Right atrium auricular region (tissue), 2 donors: ENCODE results near the gene RASIP1. TPM values are rescaled to one million over a fixed set of nuclear protein-coding genes. Genes with fewer than 3 reads are reported as not detected.
A peak's percentile ranks its signal among the peaks of the same experiment; 100 is the strongest.

Experiments
- DNase-seq: peaks from one replicate; pipeline ENCODE4 v3.0.0-alpha.2; 2019; ENCODE audit warnings: low spot score
- H3K27ac ChIP-seq, 2 donors: fragments of 200-600 bp; sonication (generic); 1 replicate in 1 of 2; 2 replicates in 1 of 2; pipeline ENCODE4 v1.5.1; 2016 to 2019
- H3K27me3 ChIP-seq, 2 donors: fragments of 200-600 bp; sonication (generic); one replicate each; pipeline versions ENCODE4 v1.5.1 to v1.6.0; 2017 to 2019
- H3K36me3 ChIP-seq: fragments of 200-600 bp; sonication (generic); one replicate; pipeline ENCODE4 v1.5.1; 2016
- H3K4me1 ChIP-seq, 2 donors: fragments of 200-600 bp; sonication (generic); one replicate each; pipeline versions ENCODE4 v1.5.1 to v1.6.0; 2017 to 2019
- H3K4me3 ChIP-seq, 2 donors: fragments of 200-600 bp; sonication (generic); 1 replicate in 1 of 2; 2 replicates in 1 of 2; pipeline ENCODE4 v1.5.1; 2017 to 2019; ENCODE audit warnings: mild to moderate bottlenecking in 1 of 2, moderate library complexity in 1 of 2
- H3K9me3 ChIP-seq, 2 donors: fragments of 200-600 bp; sonication (generic); one replicate each; pipeline ENCODE4 v1.5.1; 2019
- total RNA-seq, 2 donors: library from RNA; depleted of rRNA; stranded (reverse); fragments of >200 nt; gene quantifications; one replicate each; pipeline ENCODE4 v1.1.0, GENCODE V29; 2016
- TF ChIP-seq, protein P1 (sequence below), 2 donors: fragments of 200-600 bp; sonication (generic); IDR thresholded peaks; one replicate each; pipeline ENCODE4 v1.5.1; 2019; ENCODE audit warnings: antibody characterized with exemption in 2 of 2

Gene RASIP1
- total RNA-seq, 2 donors from 2014 or later = 13.6 to 22.9 TPM

DNA sequence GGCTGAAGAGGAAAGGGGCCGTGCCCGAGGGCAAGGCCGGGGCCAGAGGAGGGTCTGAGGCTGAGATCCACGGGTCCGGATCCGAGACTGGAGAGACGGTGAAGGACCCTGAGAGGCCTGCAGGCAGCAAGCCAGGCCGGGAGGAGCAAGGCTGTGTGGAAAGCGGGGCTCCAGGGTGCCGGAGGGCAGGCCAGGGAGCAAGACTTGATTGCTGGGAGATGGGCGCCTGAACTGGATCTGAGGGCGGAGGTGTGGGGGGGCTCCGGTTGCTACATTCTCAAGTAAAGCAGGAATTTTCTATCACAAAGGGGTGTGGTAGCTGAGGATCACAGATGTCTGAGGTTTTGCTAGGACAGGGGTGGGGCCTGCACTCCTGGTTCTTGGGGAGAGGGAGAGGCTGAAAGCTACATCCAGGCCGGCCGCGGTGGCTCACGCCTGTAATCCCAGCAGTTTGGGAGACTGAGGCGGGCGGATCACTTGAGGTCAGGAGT is 24.7 kb downstream of the RASIP1 start:
- Histone ChIP-seq H3K27me3 (no peaks in the 10 kb centered on the region), H3K36me3 (no peaks in the 10 kb centered on the region), H3K27ac (peak overlapping the region; percentile 86 to 91), H3K4me3 (peak overlapping the region in 1 of 2 donors; percentile 55), H3K4me1 (peaks cover 0 to 67% of the 10 kb centered on the region in 2 donors), H3K9me3 (peaks cover 0 to 4% of the 10 kb centered on the region in 2 donors)
- TF ChIP-seq, protein P1, sequence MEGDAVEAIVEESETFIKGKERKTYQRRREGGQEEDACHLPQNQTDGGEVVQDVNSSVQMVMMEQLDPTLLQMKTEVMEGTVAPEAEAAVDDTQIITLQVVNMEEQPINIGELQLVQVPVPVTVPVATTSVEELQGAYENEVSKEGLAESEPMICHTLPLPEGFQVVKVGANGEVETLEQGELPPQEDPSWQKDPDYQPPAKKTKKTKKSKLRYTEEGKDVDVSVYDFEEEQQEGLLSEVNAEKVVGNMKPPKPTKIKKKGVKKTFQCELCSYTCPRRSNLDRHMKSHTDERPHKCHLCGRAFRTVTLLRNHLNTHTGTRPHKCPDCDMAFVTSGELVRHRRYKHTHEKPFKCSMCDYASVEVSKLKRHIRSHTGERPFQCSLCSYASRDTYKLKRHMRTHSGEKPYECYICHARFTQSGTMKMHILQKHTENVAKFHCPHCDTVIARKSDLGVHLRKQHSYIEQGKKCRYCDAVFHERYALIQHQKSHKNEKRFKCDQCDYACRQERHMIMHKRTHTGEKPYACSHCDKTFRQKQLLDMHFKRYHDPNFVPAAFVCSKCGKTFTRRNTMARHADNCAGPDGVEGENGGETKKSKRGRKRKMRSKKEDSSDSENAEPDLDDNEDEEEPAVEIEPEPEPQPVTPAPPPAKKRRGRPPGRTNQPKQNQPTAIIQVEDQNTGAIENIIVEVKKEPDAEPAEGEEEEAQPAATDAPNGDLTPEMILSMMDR (IDR thresholded peaks at IDR 0.05) = no peak
- no peak for DNase-seq

DNA sequence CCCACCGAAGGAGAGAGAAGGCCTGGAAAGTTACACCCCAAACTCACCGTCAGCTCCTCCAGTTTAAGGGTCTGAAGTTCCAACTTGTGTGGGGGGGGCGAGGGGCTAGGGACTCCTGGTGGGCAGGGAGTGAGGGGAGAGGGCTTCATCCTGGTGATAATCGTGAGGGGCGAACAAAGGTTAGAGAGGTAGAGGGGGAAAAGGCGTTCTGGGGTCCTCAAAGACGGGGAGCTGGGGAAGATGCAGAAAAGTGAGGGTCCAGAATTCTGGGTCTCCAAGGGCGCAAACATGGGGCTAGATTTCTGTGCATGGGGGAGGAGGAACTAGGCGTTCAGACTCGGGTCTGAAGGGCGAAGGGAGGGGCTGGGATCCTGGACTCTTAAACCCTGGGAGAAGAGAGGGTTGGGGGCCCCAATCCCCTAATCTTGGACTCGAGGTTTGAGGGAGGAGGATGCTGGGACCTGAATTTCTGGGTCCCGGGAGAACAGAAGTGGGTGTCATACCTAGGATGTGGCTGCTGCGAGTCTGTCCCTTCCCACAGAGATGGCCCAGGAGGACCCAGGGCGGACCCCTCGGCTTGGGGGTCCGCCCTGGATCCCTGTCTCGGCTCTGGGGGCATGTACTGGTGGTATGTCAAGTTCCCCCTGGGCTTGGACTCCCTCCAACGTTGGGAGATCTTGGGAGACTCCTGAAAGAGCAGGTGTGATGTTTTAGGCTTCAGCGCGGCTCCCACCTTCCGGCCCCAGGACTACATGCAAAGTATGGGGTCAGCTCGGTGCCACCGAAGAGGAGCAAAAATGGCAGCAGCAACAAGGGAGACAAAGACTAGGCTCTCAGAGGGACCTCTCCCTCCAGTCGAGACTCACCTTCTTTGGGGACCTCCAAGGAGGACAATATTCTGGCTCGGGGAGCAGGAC is 25.4 kb downstream of the RASIP1 start:
- Histone ChIP-seq H3K36me3 (no peaks in the 10 kb centered on the region), H3K27me3 (no peaks in the 10 kb centered on the region), H3K27ac (peak overlapping the region; percentile 86 to 91), H3K4me3 (peak overlapping the region; percentile 43 to 55), H3K4me1 (peaks cover 0 to 63% of the 10 kb centered on the region in 2 donors), H3K9me3 (peaks cover 0 to 4% of the 10 kb centered on the region in 2 donors)
- no peak for DNase-seq
- TF ChIP-seq, protein P1 (IDR thresholded peaks at IDR 0.05) = no peak

DNA sequence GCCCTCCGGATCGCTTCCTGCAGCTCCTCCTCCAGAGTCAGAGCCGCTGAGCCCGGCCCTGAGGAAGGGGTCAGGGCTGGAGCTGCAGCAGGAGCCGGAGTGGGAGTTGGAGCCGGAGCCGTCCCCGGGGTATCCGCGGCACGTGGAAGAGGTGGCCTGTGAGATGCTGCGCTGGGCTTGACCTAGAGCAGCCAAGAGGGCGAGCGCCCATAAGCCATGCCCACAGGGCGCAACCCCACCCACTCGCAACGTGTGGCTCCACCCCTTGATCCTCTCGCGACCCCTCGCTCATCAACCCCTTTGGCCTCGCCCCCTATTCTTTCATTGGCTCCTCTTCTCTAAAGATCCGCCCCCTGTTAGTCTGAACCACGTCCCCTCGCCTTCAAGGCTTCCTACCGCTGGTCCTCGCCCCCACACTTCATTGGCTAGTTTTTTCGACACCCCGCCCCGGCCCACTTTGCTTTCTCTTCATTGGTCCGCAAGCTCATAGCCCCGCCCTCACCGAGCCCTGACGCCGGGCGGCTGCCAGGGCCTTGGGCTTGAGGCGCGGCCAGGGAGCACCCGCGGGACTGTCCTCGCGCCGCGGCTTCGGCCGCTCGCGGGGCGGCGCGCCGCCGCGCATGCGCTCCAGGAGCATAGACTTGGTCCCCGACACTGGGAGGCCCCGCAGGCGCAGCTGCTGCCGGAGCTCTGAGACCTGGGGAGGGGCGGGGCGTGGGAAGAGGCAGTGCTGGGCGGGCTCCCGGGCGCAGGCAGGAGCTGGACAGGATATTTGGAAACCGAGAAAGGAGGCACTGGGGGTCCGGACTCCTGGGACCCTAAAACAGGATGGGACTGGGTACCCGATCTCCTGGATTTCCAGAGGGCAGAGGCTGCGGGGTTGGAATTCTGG is 26.3 kb downstream of the RASIP1 start:
- peaks cover 0 to 54% of the 10 kb centered on the region in 2 donors for H3K4me1 ChIP-seq
- TF ChIP-seq, protein P1 (IDR thresholded peaks at IDR 0.05) = no peak
- peak overlapping the region; percentile 86 to 91 for H3K27ac ChIP-seq
- peaks cover 0 to 4% of the 10 kb centered on the region in 2 donors for H3K9me3 ChIP-seq
- DNase-seq = peak; percentile 99
- no peaks in the 10 kb centered on the region for H3K36me3 ChIP-seq
- peak overlapping the region; percentile 50 to 76 for H3K4me3 ChIP-seq
- H3K27me3 ChIP-seq = no peaks in the 10 kb centered on the region

DNA sequence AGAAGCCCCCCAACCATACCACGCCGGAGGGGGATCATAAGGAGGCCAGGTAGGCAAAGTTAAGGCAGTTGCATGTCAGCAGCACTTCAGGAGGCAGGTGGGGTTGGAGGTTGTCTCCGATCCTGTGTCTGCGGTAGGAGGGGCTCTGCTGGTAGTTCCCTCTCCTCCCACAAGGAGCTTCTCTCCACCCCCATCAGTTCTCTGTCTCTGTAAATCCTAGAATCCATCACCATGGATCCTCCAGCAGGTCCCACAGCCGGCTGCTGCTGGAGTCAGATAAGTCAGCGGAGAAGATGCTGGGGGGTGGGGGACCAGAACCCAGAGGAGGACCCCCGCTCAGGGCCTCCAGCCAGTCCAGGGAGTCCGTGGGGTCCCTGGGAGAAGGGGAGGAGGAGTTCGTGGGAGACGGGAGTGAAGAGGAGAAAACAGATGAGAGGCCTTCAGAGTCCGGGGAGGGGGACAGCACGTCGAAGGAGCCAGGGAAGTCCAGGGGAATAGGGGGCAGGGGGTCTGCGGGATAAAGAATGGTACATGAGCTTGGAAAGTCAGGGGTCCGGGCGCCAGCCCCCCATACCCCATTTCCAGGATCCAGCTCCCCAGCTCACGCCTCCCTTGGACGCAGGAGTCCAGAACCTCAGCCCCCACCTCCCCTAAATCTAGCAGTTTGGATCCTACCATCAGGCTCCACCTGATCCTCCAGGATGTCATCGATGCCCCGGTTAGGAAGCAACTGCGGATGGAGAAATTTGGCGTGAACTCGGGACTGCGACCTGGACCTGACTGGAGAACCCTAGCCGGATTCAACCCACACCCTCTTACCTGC is 27.2 kb downstream of the RASIP1 start:
- peaks cover 0 to 46% of the 10 kb centered on the region in 2 donors for H3K4me1 ChIP-seq
- peak overlapping the region; percentile 77 to 91 for H3K27ac ChIP-seq
- no peaks in the 10 kb centered on the region for H3K36me3 ChIP-seq
- H3K9me3 ChIP-seq = peaks cover 0 to 4% of the 10 kb centered on the region in 2 donors
- H3K27me3 ChIP-seq = no peaks in the 10 kb centered on the region
- TF ChIP-seq, protein P1 (IDR thresholded peaks at IDR 0.05) = no peak
- DNase-seq = no peak
- peak overlapping the region; percentile 50 to 76 for H3K4me3 ChIP-seq

DNA sequence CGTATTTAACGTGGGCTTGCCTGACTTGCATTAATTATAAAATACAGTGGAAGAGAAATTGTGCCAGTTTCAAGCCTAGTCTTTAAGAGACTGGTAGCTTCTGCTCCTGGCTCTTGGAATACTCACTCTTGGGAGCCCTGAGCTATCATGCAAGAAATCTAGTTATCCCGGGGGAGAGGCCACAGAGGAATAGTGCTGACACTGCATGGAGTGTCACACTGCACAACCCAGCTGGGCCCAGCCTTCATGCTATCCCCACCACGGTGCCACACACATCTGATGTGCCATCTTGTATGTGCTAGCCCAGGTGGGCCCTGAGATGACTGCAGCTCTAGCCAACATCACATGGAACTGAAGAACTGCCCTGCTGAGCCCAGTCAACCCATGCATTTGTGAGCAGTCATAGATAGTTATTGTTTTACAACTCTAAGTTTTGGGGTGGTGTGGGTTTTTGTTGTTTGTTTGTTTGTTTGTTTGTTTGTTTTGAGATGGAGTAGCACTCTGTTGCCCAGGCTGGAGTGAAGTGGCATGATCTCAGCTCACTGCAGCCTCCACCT is 29.2 kb downstream of the RASIP1 start:
- DNase-seq = no peak
- H3K27me3 ChIP-seq = no peaks in the 10 kb centered on the region
- no peaks in the 10 kb centered on the region for H3K36me3 ChIP-seq
- H3K4me1 ChIP-seq = peaks cover 0 to 27% of the 10 kb centered on the region in 2 donors
- H3K27ac ChIP-seq = no peak overlapping the region
- H3K9me3 ChIP-seq = peaks cover 0 to 4% of the 10 kb centered on the region in 2 donors
- TF ChIP-seq, protein P1 (IDR thresholded peaks at IDR 0.05) = no peak
- H3K4me3 ChIP-seq = no peak overlapping the region
